Upper lobe of right lung (tissue), 1 donor: Measurements from ENCODE around the gene CYB5B. TPM values are rescaled to one million over a fixed set of nuclear protein-coding genes. Genes with fewer than 3 reads are reported as not detected.

Experiments used
- ATAC-seq: fragments of 200-7000 bp; cut with Tn5 transposase; one replicate; pipeline ENCODE4 v1.9.1; 2020; ENCODE audit warnings: mild to moderate bottlenecking, moderate library complexity
- DNase-seq: peaks from one replicate; pipeline ENCODE4 v3.0.0-alpha.2; 2020
- H3K27ac ChIP-seq: fragments of 200-600 bp; one replicate; pipeline ENCODE4 v1.8.0; 2022
- H3K27me3 ChIP-seq: fragments of 200-600 bp; one replicate; pipeline ENCODE4 v1.8.0; 2022; ENCODE audit warnings: mild to moderate bottlenecking
- H3K36me3 ChIP-seq: fragments of 200-600 bp; one replicate; pipeline ENCODE4 v1.8.0; 2022
- H3K4me1 ChIP-seq: fragments of 200-600 bp; one replicate; pipeline ENCODE4 v1.8.0; 2022
- H3K4me3 ChIP-seq: fragments of 200-600 bp; one replicate; pipeline ENCODE4 v1.8.0; 2022; ENCODE audit warnings: mild to moderate bottlenecking
- H3K9me3 ChIP-seq: fragments of 200-600 bp; one replicate; pipeline ENCODE4 v1.8.0; 2022
- CTCF ChIP-seq: fragments of 200-600 bp; IDR thresholded peaks from one replicate; pipeline ENCODE4 v1.8.0; 2022; ENCODE audit warnings: antibody characterized with exemption
- intact Hi-C: fragments of 100-400 bp; cut with DNase I; formaldehyde crosslinking; loops from one replicate; pipeline ENCODE4 v1.11.0; 2022
- total RNA-seq: library from RNA; stranded (reverse); fragmentation: NEBNext Ultra II Directional; extraction: Animal tissue kit (Norgen Biotek cat#: 25700); gene quantifications from one replicate; pipeline ENCODE4 v1.2.1, GENCODE V29; 2021
- donor health status: DM: no; HTN: yes; CAD: no; lungs with severe emphysema.

Gene CYB5B
- total RNA-seq, 1 donor from 2014 or later = 88.4 TPM

GRCh38 chr16:69485361-69485760 lies 60.9 kb downstream of the CYB5B start:
- intact Hi-C loops = no loop called here
- H3K36me3 ChIP-seq = no peaks in the 10 kb centered on the region
- TF ChIP-seq CTCF = no peak

GRCh38 chr16:69485816-69486215 lies 61.4 kb downstream of the CYB5B start:
- intact Hi-C loops = no loop called here
- Histone ChIP-seq H3K4me3 (no peak overlapping the region), H3K27ac (no peak overlapping the region), H3K36me3 (no peaks in the 10 kb centered on the region), H3K27me3 (no peaks in the 10 kb centered on the region), H3K9me3 (no peaks in the 10 kb centered on the region), H3K4me1 (peaks cover 12% of the 10 kb centered on the region)
- no peak for DNase-seq
- no peak for ATAC-seq
- no peak for TF ChIP-seq CTCF

More at GRCh38 chr16:69485361-69485760, 60.9 kb downstream of the CYB5B start:
- Histone ChIP-seq H3K27ac (no peak overlapping the region), H3K9me3 (no peaks in the 10 kb centered on the region), H3K27me3 (no peaks in the 10 kb centered on the region), H3K4me1 (peaks cover 12% of the 10 kb centered on the region), H3K4me3 (no peak overlapping the region)
- DNase-seq = no peak
- no peak for ATAC-seq

GRCh38 chr16:69486272-69486671 lies 61.9 kb downstream of the CYB5B start:
- no peak for ATAC-seq
- no peak overlapping the region for H3K4me3 ChIP-seq
- H3K36me3 ChIP-seq = no peaks in the 10 kb centered on the region
- peaks cover 12% of the 10 kb centered on the region for H3K4me1 ChIP-seq
- no peak overlapping the region for H3K27ac ChIP-seq
- no peak for DNase-seq
- no peaks in the 10 kb centered on the region for H3K27me3 ChIP-seq
- TF ChIP-seq CTCF = no peak
- intact Hi-C loops = no loop called here
- H3K9me3 ChIP-seq = no peaks in the 10 kb centered on the region

GRCh38 chr16:69486724-69487123 lies 62.3 kb downstream of the CYB5B start:
- Histone ChIP-seq H3K36me3 (no peaks in the 10 kb centered on the region), H3K9me3 (no peaks in the 10 kb centered on the region), H3K27ac (no peak overlapping the region), H3K27me3 (no peaks in the 10 kb centered on the region), H3K4me3 (no peak overlapping the region), H3K4me1 (peaks cover 9% of the 10 kb centered on the region)
- DNase-seq (no peak), ATAC-seq (no peak)
- intact Hi-C loops = no loop called here
- TF ChIP-seq CTCF = no peak

- no peaks in the 10 kb centered on the region for H3K4me1 ChIP-seq
- ATAC-seq = no peak
- DNase-seq = no peak
Observed at GRCh38 chr16:69490707-69491324, 66.4 kb downstream of the CYB5B start.

More at GRCh38 chr16:69490707-69491324, 66.4 kb downstream of the CYB5B start:
- no peaks in the 10 kb centered on the region for H3K36me3 ChIP-seq
- intact Hi-C loops = no loop called here
- H3K27me3 ChIP-seq = no peaks in the 10 kb centered on the region
- H3K4me3 ChIP-seq = no peak overlapping the region
- no peak overlapping the region for H3K27ac ChIP-seq
- TF ChIP-seq CTCF = no peak
- no peaks in the 10 kb centered on the region for H3K9me3 ChIP-seq
